Cardiac fibroblast (primary cell): ENCODE measurements around the gene SEMG1.

Source experiments
- DNase-seq, 2 donors: peaks; one replicate each; pipeline versions ENCODE4 v3.0.0 to v3.0.0-alpha.2; 2010; ENCODE audit warnings: low read depth in 2 of 2
- H3K4me3 ChIP-seq, 2 donors: replicated peaks in 1 of 2; 1 replicate in 1 of 2; 2 replicates in 1 of 2; pipeline ENCODE4 v1.5.1; 2011; ENCODE audit warnings: low read depth in 2 of 2, low read length in 2 of 2, mild to moderate bottlenecking in 2 of 2, moderate library complexity in 1 of 2
- TF ChIP-seq, protein P1 (sequence below): IDR thresholded peaks from one replicate; pipeline ENCODE4 v1.5.1; 2011; ENCODE audit warnings: low read depth, mild to moderate bottlenecking, low read length, inconsistent platforms

Gene SEMG1

GRCh38 chr20:45176526-45177267 is 30.1 kb upstream of the SEMG1 start:
- no peak overlapping the region for H3K4me3 ChIP-seq
- DNase-seq: no peak
- TF ChIP-seq, protein P1, sequence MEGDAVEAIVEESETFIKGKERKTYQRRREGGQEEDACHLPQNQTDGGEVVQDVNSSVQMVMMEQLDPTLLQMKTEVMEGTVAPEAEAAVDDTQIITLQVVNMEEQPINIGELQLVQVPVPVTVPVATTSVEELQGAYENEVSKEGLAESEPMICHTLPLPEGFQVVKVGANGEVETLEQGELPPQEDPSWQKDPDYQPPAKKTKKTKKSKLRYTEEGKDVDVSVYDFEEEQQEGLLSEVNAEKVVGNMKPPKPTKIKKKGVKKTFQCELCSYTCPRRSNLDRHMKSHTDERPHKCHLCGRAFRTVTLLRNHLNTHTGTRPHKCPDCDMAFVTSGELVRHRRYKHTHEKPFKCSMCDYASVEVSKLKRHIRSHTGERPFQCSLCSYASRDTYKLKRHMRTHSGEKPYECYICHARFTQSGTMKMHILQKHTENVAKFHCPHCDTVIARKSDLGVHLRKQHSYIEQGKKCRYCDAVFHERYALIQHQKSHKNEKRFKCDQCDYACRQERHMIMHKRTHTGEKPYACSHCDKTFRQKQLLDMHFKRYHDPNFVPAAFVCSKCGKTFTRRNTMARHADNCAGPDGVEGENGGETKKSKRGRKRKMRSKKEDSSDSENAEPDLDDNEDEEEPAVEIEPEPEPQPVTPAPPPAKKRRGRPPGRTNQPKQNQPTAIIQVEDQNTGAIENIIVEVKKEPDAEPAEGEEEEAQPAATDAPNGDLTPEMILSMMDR: no peak

DNA sequence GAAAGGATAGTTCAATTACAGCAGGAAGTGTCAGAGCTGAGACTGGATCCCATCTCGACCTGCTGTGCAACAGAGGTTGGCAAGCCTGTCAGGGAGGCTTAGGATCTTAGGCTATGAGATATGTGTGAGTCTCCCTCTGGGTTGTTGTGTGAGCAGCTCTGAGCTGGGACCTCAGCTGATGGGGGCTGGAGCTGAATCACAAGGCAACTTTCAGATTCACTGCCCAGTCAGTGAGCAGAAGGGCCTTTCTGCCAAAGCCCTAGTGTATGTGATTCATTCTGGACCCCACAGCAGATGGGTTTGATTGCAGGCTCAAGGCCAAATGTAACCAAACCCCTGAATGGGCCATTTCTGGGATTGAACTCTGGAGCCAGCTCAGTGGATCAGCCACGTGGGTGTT is 27.7 kb upstream of the SEMG1 start:
- H3K4me3 ChIP-seq: no peak overlapping the region
- no peak for DNase-seq
- TF ChIP-seq, protein P1: no peak

DNA sequence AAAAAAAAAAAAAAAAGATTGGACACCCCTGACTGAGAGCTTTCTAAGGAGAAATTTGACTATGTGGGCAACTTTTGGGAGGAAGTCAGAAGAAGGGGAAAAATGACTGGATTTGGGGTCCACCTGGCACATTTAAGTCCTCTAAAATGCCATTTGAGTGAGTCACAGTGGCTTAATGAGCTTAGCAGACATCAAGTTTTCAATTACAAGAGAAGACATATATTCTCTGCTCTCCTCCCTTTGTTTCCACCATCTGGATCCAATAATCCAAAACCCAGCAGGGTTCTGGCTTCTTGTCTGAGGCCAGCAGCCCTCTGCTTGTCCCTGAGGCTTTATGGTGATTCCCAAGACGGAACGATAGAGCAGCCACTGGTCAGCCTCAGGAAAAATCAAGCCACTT is 25.2 kb upstream of the SEMG1 start:
- DNase-seq: no peak
- no peak overlapping the region for H3K4me3 ChIP-seq
- TF ChIP-seq, protein P1: no peak

- H3K4me3 ChIP-seq: no peak overlapping the region
- DNase-seq: no peak
- TF ChIP-seq, protein P1: no peak
Measured at GRCh38 chr20:45183084-45183483, 23.7 kb upstream of the SEMG1 start.

DNA sequence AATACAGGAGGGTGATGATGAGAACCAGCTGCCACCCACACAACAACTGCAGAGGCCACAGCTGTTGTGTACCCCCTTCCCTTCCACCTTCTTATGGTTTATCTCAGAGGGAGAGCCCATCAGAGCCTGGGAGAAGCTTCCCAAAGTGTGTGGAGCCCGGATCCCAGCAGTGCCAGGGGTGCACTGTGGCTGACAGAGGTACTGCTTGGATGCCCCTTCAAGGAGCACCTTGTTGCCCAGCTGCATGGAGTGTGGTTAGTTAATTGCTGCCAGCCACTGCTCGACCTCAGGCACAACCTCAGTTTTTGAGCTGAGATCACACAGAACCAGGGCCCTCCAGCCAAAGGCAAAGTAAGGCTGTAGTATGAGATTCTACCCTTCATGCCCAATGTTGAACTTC is 19.1 kb upstream of the SEMG1 start:
- H3K4me3 ChIP-seq: no peak overlapping the region
- DNase-seq: no peak
- TF ChIP-seq, protein P1: no peak

DNA sequence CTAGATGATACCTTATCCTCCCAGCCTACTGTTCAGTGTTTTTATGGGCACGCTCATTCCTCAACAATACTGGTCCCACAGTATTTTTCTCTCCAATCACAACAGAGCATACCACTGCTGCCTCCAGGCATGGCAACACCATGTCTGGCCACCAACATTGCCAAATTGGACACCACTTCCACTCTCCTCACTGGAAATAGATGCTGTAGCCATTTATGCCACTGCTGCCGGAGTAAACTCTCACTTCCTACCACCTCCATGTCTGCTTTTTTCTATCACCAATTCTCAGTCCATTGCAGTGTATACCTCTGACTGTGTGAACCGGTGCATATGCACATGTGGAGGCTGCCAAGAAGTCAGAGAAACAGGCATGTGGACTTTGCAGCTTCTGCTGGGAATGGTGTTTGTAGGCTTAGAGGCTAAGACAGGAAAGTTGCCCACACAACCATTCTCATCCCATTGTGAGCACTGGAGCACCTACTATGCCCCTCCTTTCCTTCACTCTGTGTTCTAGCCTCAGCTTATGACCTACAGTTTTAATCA is 17.7 kb upstream of the SEMG1 start:
- TF ChIP-seq, protein P1: no peak
- DNase-seq: no peak
- H3K4me3 ChIP-seq: no peak overlapping the region
